HG02852 (cell line): ENCODE data around the gene ATP6V0E2.
A peak's percentile ranks its signal among the peaks of the same experiment; 100 is the strongest.
"Not testable (repeated sequence)": the region's sequence is repeated elsewhere in the genome, so short reads cannot be mapped to it uniquely, and the experiment has no call there.

Experiments
- ATAC-seq: cut with Tn5 transposase; IDR thresholded peaks from one replicate; pipeline ENCODE4 v1.9.1; 2021; ENCODE audit warnings: mild to moderate bottlenecking, moderate library complexity; ENCODE audit not compliant: unreplicated experiment

Gene ATP6V0E2

GRCh38 chr7:149873074-149873969 is at the start of gene ATP6V0E2:
TSS of gene ATP6V0E2 (plus strand) at chr7:149873969. CDS start at chr7:149874066, 97 bp downstream.
- ATAC-seq, result peak; percentile 92

GRCh38 chr7:149824301-149824741 is 49.4 kb upstream of the ATP6V0E2 start:
- no peak for ATAC-seq

GRCh38 chr7:149824748-149825566 is 48.8 kb upstream of the ATP6V0E2 start:
- ATAC-seq, result no peak

- no peak for ATAC-seq
Measured at GRCh38 chr7:149825567-149826343, 48.0 kb upstream of the ATP6V0E2 start.

GRCh38 chr7:149826344-149827088 is 47.3 kb upstream of the ATP6V0E2 start:
- ATAC-seq, result no peak

- no peak for ATAC-seq
Measured at GRCh38 chr7:149827089-149827981, 46.4 kb upstream of the ATP6V0E2 start.

- no peak for ATAC-seq
Measured at GRCh38 chr7:149828357-149829309, 45.1 kb upstream of the ATP6V0E2 start.

GRCh38 chr7:149830527-149830926 is 43.2 kb upstream of the ATP6V0E2 start:
- not testable (repeated sequence) for ATAC-seq

- no peak for ATAC-seq
Measured at GRCh38 chr7:149830997-149831740, 42.6 kb upstream of the ATP6V0E2 start.

- no peak for ATAC-seq
Measured at GRCh38 chr7:149831741-149832219, 42.0 kb upstream of the ATP6V0E2 start.

GRCh38 chr7:149832332-149833041 is 41.3 kb upstream of the ATP6V0E2 start:
- no peak for ATAC-seq

GRCh38 chr7:149833495-149834130 is 40.2 kb upstream of the ATP6V0E2 start:
- no peak for ATAC-seq

GRCh38 chr7:149834601-149835000 is 39.2 kb upstream of the ATP6V0E2 start:
- no peak for ATAC-seq

- ATAC-seq, result no peak
Measured at GRCh38 chr7:149836434-149836833, 37.3 kb upstream of the ATP6V0E2 start.

- no peak for ATAC-seq
Measured at GRCh38 chr7:149837564-149838223, 36.1 kb upstream of the ATP6V0E2 start.
